Fibroblast of skin of left biceps (primary cell): ENCODE measurements around the gene RICTOR.
"Not testable (repeated sequence)": the region's sequence is repeated elsewhere in the genome, so short reads cannot be mapped to it uniquely, and the experiment has no call there.

Experiments
- DNase-seq, 2 experiments: peaks; one replicate each; pipeline ENCODE4 v3.0.0-alpha.2; 2013; ENCODE audit warnings: low read depth in 2 of 2

Gene RICTOR

GRCh38 chr5:39055027-39055767, 19.0 kb downstream of the RICTOR start:
- DNase-seq: no peak

GRCh38 chr5:39053189-39053588, 21.0 kb downstream of the RICTOR start:
- no peak for DNase-seq

GRCh38 chr5:39052141-39052540, 22.1 kb downstream of the RICTOR start:
- DNase-seq: no peak

- DNase-seq: no peak
These were observed 24.9 kb downstream of the RICTOR start for GRCh38 chr5:39049315-39049714.

GRCh38 chr5:39040875-39041274, 33.3 kb downstream of the RICTOR start:
- DNase-seq: no peak

GRCh38 chr5:39034493-39034892, 39.7 kb downstream of the RICTOR start:
- DNase-seq: not testable (repeated sequence)

GRCh38 chr5:39031041-39031440, 43.2 kb downstream of the RICTOR start:
- no peak for DNase-seq

GRCh38 chr5:39025456-39025855, 48.7 kb downstream of the RICTOR start:
- no peak for DNase-seq

- DNase-seq: no peak
These were observed 49.3 kb downstream of the RICTOR start for GRCh38 chr5:39024884-39025283.

- no peak for DNase-seq
These were observed 50.2 kb downstream of the RICTOR start for GRCh38 chr5:39024005-39024404.

- no peak for DNase-seq
These were observed 51.1 kb downstream of the RICTOR start for GRCh38 chr5:39023121-39023520.

GRCh38 chr5:39022151-39022550, 52.0 kb downstream of the RICTOR start:
- no peak for DNase-seq

GRCh38 chr5:39021413-39021812, 52.8 kb downstream of the RICTOR start:
- no peak for DNase-seq

GRCh38 chr5:39020458-39020857, 53.7 kb downstream of the RICTOR start:
- no peak for DNase-seq

GRCh38 chr5:39019254-39019653, 54.9 kb downstream of the RICTOR start:
- no peak for DNase-seq

- DNase-seq: no peak
These were observed 56.7 kb downstream of the RICTOR start for GRCh38 chr5:39017504-39017903.

GRCh38 chr5:39016587-39017275, 57.5 kb downstream of the RICTOR start:
- DNase-seq: peak in 1 of 2 experiments; percentile 30

- DNase-seq: peak; percentile 51 to 60
These were observed 58.2 kb downstream of the RICTOR start for GRCh38 chr5:39015743-39016586.

GRCh38 chr5:39014561-39014960, 59.6 kb downstream of the RICTOR start:
- DNase-seq: peak; percentile 77 to 79

GRCh38 chr5:39013938-39014337, 60.3 kb downstream of the RICTOR start:
- DNase-seq: no peak

GRCh38 chr5:39010958-39011357, 63.2 kb downstream of the RICTOR start:
- DNase-seq: not testable (repeated sequence)

GRCh38 chr5:39009981-39010380, 64.2 kb downstream of the RICTOR start:
- DNase-seq: no peak
